ENCODE measurements around the gene ABHD15.
"Not testable (repeated sequence)": the region's sequence is repeated elsewhere in the genome, so short reads cannot be mapped to it uniquely, and the experiment has no call there.

Gene ABHD15

GRCh38 chr17:29567554-29568330 lies 905 bp upstream of the ABHD15 start:
- DNase-seq: peak; percentile 54

- no peak for DNase-seq
Observed at GRCh38 chr17:29567304-29567553, 392 bp upstream of the ABHD15 start.

- peak; percentile 29 for DNase-seq
Observed at GRCh38 chr17:29565643-29566472, 979 bp downstream of the ABHD15 start.

GRCh38 chr17:29563816-29564215 lies 3.0 kb downstream of the ABHD15 start:
- DNase-seq: no peak

GRCh38 chr17:29562615-29563014 lies 4.2 kb downstream of the ABHD15 start:
- no peak for DNase-seq

GRCh38 chr17:29561554-29562517 lies 5.0 kb downstream of the ABHD15 start:
- DNase-seq: peak; percentile 48

GRCh38 chr17:29560316-29560715 lies 6.5 kb downstream of the ABHD15 start:
- DNase-seq: peak; percentile 81

- DNase-seq: no peak
Observed at GRCh38 chr17:29559640-29560039, 7.2 kb downstream of the ABHD15 start.

GRCh38 chr17:29558139-29558538 lies 8.7 kb downstream of the ABHD15 start:
- not testable (repeated sequence) for DNase-seq

- DNase-seq: no peak
Observed at GRCh38 chr17:29557739-29558116, 9.1 kb downstream of the ABHD15 start.

- DNase-seq: no peak
Observed at GRCh38 chr17:29557085-29557738, 9.6 kb downstream of the ABHD15 start.

- DNase-seq: no peak
Observed at GRCh38 chr17:29555840-29556239, 11.0 kb downstream of the ABHD15 start.

- DNase-seq: no peak
Observed at GRCh38 chr17:29549177-29549923, 17.5 kb downstream of the ABHD15 start.

GRCh38 chr17:29546830-29547229 lies 20.0 kb downstream of the ABHD15 start:
- DNase-seq: no peak

GRCh38 chr17:29546085-29546484 lies 20.8 kb downstream of the ABHD15 start:
- DNase-seq: no peak

- no peak for DNase-seq
Observed at GRCh38 chr17:29544066-29544465, 22.8 kb downstream of the ABHD15 start.

GRCh38 chr17:29533976-29534375 lies 32.9 kb downstream of the ABHD15 start:
- no peak for DNase-seq

GRCh38 chr17:29526322-29526721 lies 40.5 kb downstream of the ABHD15 start:
- no peak for DNase-seq

- no peak for DNase-seq
Observed at GRCh38 chr17:29524692-29525091, 42.1 kb downstream of the ABHD15 start.

GRCh38 chr17:29518359-29518758 lies 48.5 kb downstream of the ABHD15 start:
- no peak for DNase-seq

GRCh38 chr17:29514792-29515191 lies 52.0 kb downstream of the ABHD15 start:
- no peak for DNase-seq

- DNase-seq: no peak
Observed at GRCh38 chr17:29510953-29511352, 55.9 kb downstream of the ABHD15 start.
